ENCODE results near the gene KPRP. TPM values are rescaled to one million over a fixed set of nuclear protein-coding genes. Genes with fewer than 3 reads are reported as not detected.
A peak's percentile ranks its signal among the peaks of the same experiment; 100 is the strongest.

Gene KPRP
- total RNA-seq, 1 donor from 2014 or later: not detected

DNA sequence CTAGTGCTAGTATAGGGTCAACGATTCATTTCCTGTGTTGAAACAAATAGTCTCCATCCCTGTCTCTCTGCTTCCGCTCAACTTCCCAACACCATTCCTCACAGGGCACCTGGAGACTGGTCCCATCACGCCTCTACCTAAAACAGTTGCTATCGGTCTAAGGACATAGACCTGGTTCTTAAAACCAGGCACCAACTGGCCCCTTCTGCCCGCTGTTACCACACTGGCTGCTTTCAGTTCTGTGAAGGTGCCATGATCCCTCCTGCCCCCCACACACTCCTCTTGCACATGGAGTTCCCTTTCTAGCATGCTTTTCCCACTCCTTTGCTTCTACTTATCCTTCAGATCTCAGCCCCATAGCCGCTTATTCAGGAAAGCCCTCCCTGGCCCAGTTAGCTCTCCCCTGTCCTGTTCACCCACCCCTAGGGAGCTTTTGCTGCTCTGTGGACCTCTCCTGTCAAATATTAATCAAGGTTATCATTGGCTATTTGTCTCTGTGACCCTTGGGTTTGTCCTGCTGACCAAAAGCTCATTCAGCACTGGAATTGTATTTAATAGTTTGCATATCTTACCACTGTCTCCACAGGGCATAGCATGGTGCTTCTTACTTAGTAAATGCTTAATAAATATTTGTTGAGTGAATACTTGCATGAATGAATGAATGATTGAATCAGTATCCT lies 11.9 kb upstream of the KPRP start:
- no peaks in the 10 kb centered on the region for H3K27me3 ChIP-seq (ENCODE audit: control insufficient read depth, insufficient read depth, low read length)
- H3K4me3 ChIP-seq (ENCODE audit: low read depth, low read length): no peak overlapping the region
- TF ChIP-seq, protein P1, sequence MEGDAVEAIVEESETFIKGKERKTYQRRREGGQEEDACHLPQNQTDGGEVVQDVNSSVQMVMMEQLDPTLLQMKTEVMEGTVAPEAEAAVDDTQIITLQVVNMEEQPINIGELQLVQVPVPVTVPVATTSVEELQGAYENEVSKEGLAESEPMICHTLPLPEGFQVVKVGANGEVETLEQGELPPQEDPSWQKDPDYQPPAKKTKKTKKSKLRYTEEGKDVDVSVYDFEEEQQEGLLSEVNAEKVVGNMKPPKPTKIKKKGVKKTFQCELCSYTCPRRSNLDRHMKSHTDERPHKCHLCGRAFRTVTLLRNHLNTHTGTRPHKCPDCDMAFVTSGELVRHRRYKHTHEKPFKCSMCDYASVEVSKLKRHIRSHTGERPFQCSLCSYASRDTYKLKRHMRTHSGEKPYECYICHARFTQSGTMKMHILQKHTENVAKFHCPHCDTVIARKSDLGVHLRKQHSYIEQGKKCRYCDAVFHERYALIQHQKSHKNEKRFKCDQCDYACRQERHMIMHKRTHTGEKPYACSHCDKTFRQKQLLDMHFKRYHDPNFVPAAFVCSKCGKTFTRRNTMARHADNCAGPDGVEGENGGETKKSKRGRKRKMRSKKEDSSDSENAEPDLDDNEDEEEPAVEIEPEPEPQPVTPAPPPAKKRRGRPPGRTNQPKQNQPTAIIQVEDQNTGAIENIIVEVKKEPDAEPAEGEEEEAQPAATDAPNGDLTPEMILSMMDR (IDR thresholded peaks at IDR 0.05; ENCODE audit: insufficient read depth, low read length, severe bottlenecking): no peak
- DNase-seq (ENCODE audit: low read depth) (no peak), FAIRE-seq (peak; percentile 92)
- H3K36me3 ChIP-seq (ENCODE audit: control insufficient read depth, insufficient read depth, low read length): no peaks in the 10 kb centered on the region

DNA sequence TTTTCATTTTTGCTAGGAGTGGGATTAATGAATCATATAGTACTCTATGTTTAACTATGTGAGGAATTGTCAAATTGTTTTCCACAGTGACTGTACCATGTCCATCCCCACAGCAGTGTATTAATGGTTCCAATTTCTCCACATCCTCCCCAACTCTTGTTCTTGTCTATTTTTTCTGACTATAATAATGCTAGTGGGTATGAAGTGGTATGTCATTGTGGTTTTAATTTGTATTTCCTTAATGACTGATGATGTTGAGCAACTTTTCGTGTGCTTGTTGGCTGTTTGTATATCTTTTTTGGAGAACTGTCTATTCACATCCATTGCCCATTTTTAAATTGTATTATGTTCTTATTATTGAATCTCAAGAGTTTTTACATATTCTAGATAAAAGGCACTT lies 10.0 kb upstream of the KPRP start:
- peak; percentile 64 for DNase-seq (ENCODE audit: low read depth)
- no peak for FAIRE-seq
- H3K4me3 ChIP-seq (ENCODE audit: low read depth, low read length): no peak overlapping the region
- TF ChIP-seq, protein P1 (IDR thresholded peaks at IDR 0.05; ENCODE audit: insufficient read depth, low read length, severe bottlenecking): no peak
- no peaks in the 10 kb centered on the region for H3K36me3 ChIP-seq (ENCODE audit: control insufficient read depth, insufficient read depth, low read length)
- no peaks in the 10 kb centered on the region for H3K27me3 ChIP-seq (ENCODE audit: control insufficient read depth, insufficient read depth, low read length)

DNA sequence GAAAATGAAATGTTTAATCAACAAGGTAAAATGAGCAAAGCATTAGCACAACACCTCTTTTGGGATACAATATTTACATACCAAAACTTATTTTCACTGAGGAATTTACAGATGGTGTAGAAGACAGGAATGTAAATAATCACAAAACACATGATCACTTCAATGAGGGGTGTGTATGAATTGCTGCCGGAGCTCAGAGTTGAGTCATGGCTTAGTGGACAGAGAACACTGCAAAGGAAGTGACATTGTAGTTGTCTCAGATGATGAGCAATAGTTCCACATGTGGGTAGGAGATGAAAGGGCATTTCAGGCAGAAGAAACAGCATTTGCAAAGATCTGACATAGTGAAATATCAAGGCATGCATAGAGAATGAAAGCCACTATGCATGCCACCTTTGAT lies 5.6 kb upstream of the KPRP start:
- peak; percentile 98 for DNase-seq (ENCODE audit: low read depth)
- Histone ChIP-seq H3K27me3 (ENCODE audit: control insufficient read depth, insufficient read depth, low read length) (no peaks in the 10 kb centered on the region), H3K4me3 (ENCODE audit: low read depth, low read length) (no peak overlapping the region), H3K36me3 (ENCODE audit: control insufficient read depth, insufficient read depth, low read length) (no peaks in the 10 kb centered on the region)
- peak; percentile 88 for FAIRE-seq
- TF ChIP-seq, protein P1 (IDR thresholded peaks at IDR 0.05; ENCODE audit: insufficient read depth, low read length, severe bottlenecking): no peak

DNA sequence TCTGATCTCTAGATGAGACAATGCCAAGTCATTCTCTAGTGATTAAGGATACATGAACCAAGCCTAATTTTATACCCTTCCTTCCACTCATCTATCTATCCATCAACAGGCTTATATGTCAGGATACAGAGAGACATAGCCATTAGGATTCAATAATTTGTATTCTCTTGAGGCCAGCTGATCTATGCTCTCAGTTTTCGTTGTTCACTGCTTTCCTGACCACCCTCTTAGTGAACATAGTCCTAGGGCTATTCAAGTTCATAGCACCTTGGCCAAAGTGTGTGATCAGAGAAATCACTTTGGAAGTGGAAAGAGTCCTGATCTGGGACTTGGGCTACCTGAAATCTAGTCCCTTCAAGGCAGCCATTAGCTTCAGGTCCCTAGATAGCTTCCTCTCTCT lies 4.2 kb upstream of the KPRP start:
- DNase-seq (ENCODE audit: low read depth) (no peak), FAIRE-seq (peak; percentile 75)
- no peak overlapping the region for H3K4me3 ChIP-seq (ENCODE audit: low read depth, low read length)
- TF ChIP-seq, protein P1 (IDR thresholded peaks at IDR 0.05; ENCODE audit: insufficient read depth, low read length, severe bottlenecking): no peak
- H3K27me3 ChIP-seq (ENCODE audit: control insufficient read depth, insufficient read depth, low read length): no peaks in the 10 kb centered on the region
- no peaks in the 10 kb centered on the region for H3K36me3 ChIP-seq (ENCODE audit: control insufficient read depth, insufficient read depth, low read length)

DNA sequence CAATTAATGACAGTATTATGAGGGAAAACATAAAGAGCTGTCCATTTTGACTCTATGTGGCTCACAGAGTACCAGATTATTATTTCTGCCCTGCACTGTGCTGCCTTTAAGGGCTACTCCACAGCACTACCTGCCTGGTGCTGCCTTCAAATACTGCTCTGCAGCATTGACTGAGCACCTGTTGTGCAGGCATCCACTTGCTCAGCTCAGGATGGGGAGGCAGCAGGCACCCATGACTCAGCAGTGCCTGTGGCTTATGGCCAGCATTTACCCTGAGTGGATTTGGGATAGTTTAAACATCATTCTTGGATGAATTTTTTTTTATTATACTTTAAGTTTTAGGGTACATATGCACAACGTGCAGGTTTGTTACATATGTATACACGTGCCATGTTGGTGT lies 953 bp upstream of the KPRP start:
- no peaks in the 10 kb centered on the region for H3K27me3 ChIP-seq (ENCODE audit: control insufficient read depth, insufficient read depth, low read length)
- FAIRE-seq: no peak
- no peak overlapping the region for H3K4me3 ChIP-seq (ENCODE audit: low read depth, low read length)
- peak; percentile 79 for DNase-seq (ENCODE audit: low read depth)
- TF ChIP-seq, protein P1 (IDR thresholded peaks at IDR 0.05; ENCODE audit: insufficient read depth, low read length, severe bottlenecking): no peak
- H3K36me3 ChIP-seq (ENCODE audit: control insufficient read depth, insufficient read depth, low read length): no peaks in the 10 kb centered on the region

DNA sequence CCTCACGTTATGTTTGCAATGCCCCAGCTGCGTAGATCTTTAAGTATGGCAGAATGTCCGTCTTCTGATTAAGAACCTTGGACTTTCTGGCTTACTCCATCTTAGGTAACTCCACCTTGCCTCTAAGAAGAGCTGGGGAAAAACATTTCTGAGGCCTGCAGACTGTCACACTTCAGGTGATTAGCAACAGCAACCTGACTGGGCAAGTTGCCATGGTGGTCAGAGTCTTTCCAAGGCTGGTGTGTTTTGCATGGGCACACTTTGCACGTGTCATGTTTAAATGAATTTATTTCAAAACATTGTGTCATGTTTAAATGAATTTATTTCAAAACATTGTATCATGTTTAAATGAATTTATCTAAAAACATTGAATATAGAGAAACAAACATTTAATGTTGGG lies 811 bp downstream of the KPRP start:
- TF ChIP-seq, protein P1 (IDR thresholded peaks at IDR 0.05; ENCODE audit: insufficient read depth, low read length, severe bottlenecking): no peak
- Histone ChIP-seq H3K27me3 (ENCODE audit: control insufficient read depth, insufficient read depth, low read length) (no peaks in the 10 kb centered on the region), H3K36me3 (ENCODE audit: control insufficient read depth, insufficient read depth, low read length) (no peaks in the 10 kb centered on the region), H3K4me3 (ENCODE audit: low read depth, low read length) (no peak overlapping the region)
- FAIRE-seq (no peak), DNase-seq (ENCODE audit: low read depth) (no peak)

Measured in bronchial epithelial cell (primary cell).